ENCODE measurements around the gene PSMD13.

- no peak for TF ChIP-seq EZH2 (IDR thresholded peaks at IDR 0.05; ENCODE audit: borderline replicate concordance, low read length)
- TF ChIP-seq, protein P1, sequence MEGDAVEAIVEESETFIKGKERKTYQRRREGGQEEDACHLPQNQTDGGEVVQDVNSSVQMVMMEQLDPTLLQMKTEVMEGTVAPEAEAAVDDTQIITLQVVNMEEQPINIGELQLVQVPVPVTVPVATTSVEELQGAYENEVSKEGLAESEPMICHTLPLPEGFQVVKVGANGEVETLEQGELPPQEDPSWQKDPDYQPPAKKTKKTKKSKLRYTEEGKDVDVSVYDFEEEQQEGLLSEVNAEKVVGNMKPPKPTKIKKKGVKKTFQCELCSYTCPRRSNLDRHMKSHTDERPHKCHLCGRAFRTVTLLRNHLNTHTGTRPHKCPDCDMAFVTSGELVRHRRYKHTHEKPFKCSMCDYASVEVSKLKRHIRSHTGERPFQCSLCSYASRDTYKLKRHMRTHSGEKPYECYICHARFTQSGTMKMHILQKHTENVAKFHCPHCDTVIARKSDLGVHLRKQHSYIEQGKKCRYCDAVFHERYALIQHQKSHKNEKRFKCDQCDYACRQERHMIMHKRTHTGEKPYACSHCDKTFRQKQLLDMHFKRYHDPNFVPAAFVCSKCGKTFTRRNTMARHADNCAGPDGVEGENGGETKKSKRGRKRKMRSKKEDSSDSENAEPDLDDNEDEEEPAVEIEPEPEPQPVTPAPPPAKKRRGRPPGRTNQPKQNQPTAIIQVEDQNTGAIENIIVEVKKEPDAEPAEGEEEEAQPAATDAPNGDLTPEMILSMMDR (IDR thresholded peaks at IDR 0.05; ENCODE audit: low read length), result no peak
Observed at GRCh38 chr11:269146-269890, 32.5 kb downstream of the PSMD13 start.

All from OCI-LY1 (cell line).